Esophagus squamous epithelium (tissue), 5 donors: ENCODE results near the gene ADTRP. TPM values are rescaled to one million over a fixed set of nuclear protein-coding genes. Genes with fewer than 3 reads are reported as not detected.
"Not testable (repeated sequence)": the region's sequence is repeated elsewhere in the genome, so short reads cannot be mapped to it uniquely, and the experiment has no call there.

ENCODE experiments used
- DNase-seq: peaks from one replicate; lab custom pipeline; 2025; lab: John Stamatoyannopoulos, UW
- H3K27ac ChIP-seq, 4 donors: fragments of 200-600 bp; sonication (generic); one replicate each; pipeline ENCODE4 v1.5.1; 2016 to 2019; ENCODE audit warnings: mild to moderate bottlenecking in 1 of 4
- H3K27me3 ChIP-seq, 4 donors: fragments of 200-600 bp; sonication (generic); 1 replicate in 3 of 4; 2 replicates in 1 of 4; pipeline versions ENCODE4 v1.5.1 to v1.6.0; 2017 to 2021; ENCODE audit warnings: antibody characterized with exemption in 1 of 4
- H3K36me3 ChIP-seq, 3 donors: fragments of 200-600 bp; sonication (generic); one replicate each; pipeline ENCODE4 v1.5.1; 2016 to 2019
- H3K4me1 ChIP-seq, 3 donors: fragments of 200-600 bp; sonication (generic); one replicate each; pipeline ENCODE4 v1.5.1; 2017 to 2019
- H3K4me3 ChIP-seq, 4 donors: fragments of 200-600 bp; sonication (generic); 1 replicate in 3 of 4; 2 replicates in 1 of 4; pipeline ENCODE4 v1.5.1; 2016 to 2019; ENCODE audit warnings: mild to moderate bottlenecking in 2 of 4, moderate library complexity in 1 of 4
- H3K9me3 ChIP-seq, 3 donors: fragments of 200-600 bp; sonication (generic); one replicate each; pipeline ENCODE4 v1.5.1; 2016 to 2019
- POLR2A ChIP-seq, 4 donors: fragments of 450-650 bp; IDR thresholded peaks; one replicate each; pipeline ENCODE4 v1.6.1; 2017; ENCODE audit warnings: antibody characterized with exemption in 4 of 4, mild to moderate bottlenecking in 4 of 4, moderate library complexity in 3 of 4
- WGBS, 2 donors: methylation state at CpG; one replicate each; pipeline ENCODE4 v1.1.5; 2018; 5-methylcytosine and 5-hydroxymethylcytosine counted together
- intact Hi-C: fragments of 100-400 bp; cut with DNase I; formaldehyde crosslinking; loops from one replicate; pipeline ENCODE4 v1.15.0; 2022
- total RNA-seq, 4 donors: library from RNA; depleted of rRNA; stranded (reverse); fragments of >200 nt; gene quantifications; one replicate each; pipeline ENCODE4 v1.1.0, GENCODE V29; 2016
- TF ChIP-seq, protein P1 (sequence below), 6 experiments: fragments of 450-650 bp in 4 of 6; fragments of 200-600 bp in 2 of 6; sonication (generic) in 2 of 6; IDR thresholded peaks; one replicate each; pipeline ENCODE4 v1.5.1; 2016 to 2019; ENCODE audit warnings: antibody characterized with exemption in 6 of 6, mild to moderate bottlenecking in 4 of 6, moderate library complexity in 4 of 6
- donor health status: DM: yes; HTN: yes; CAD: no.

Gene ADTRP
- total RNA-seq, 4 donors from 2014 or later, result 0.76 to 2.5 (median 1.6) TPM

DNA sequence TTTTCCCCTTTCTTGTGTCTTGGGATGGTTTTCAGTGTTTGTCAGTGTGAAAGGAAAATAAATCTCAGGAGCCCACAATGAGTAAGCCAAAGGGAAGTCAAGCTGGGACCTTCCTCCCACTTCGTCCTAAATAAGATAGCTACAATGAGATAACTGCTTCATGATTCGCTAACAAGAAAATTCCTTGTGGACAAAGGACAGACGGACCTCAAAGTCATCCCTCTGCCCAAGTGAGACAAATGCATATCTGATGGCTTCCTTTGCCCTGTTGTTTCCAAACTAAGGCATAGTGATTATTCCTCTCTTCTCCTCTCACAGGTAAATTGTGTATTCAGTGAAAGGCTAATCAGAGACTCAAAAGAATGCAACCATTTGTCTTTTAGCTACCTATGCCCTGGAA, 26.1 kb upstream of the ADTRP start:
- intact Hi-C loops, result no loop called here
- no peak overlapping the region for H3K4me3 ChIP-seq
- H3K4me1 ChIP-seq, result peaks cover 8 to 41% (median 11%) of the 10 kb centered on the region in 3 donors
- no peak for DNase-seq
- H3K27ac ChIP-seq, result no peak overlapping the region
- H3K27me3 ChIP-seq, result no peaks in the 10 kb centered on the region
- no peaks in the 10 kb centered on the region for H3K9me3 ChIP-seq
- no peaks in the 10 kb centered on the region for H3K36me3 ChIP-seq
- TF ChIP-seq, protein P1, sequence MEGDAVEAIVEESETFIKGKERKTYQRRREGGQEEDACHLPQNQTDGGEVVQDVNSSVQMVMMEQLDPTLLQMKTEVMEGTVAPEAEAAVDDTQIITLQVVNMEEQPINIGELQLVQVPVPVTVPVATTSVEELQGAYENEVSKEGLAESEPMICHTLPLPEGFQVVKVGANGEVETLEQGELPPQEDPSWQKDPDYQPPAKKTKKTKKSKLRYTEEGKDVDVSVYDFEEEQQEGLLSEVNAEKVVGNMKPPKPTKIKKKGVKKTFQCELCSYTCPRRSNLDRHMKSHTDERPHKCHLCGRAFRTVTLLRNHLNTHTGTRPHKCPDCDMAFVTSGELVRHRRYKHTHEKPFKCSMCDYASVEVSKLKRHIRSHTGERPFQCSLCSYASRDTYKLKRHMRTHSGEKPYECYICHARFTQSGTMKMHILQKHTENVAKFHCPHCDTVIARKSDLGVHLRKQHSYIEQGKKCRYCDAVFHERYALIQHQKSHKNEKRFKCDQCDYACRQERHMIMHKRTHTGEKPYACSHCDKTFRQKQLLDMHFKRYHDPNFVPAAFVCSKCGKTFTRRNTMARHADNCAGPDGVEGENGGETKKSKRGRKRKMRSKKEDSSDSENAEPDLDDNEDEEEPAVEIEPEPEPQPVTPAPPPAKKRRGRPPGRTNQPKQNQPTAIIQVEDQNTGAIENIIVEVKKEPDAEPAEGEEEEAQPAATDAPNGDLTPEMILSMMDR (IDR thresholded peaks at IDR 0.05), result no peak
- no peak for TF ChIP-seq POLR2A (IDR thresholded peaks at IDR 0.05)
- 48 to 80% methylated on average over 3 of the region's 3 CpGs for WGBS, 2 donors

DNA sequence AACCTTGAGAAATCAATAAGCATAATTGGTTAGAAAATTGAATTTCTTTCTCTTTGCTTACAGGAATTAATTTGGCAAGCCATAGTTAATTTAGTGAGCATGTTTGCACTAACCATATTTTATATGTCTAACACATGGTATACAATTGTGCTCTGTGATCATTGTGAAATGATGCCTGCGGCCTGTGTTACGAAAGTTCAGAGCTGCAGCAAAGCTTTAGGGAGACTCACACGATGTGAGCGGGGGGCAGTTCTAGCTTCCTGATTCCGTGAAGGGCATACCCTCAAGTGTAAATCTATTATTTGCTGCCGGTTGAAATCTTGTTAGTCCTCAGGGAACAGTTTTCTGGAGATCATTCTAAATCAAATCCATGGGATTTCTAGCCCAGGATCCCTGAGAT, 25.5 kb upstream of the ADTRP start:
- Histone ChIP-seq H3K36me3 (no peaks in the 10 kb centered on the region), H3K9me3 (no peaks in the 10 kb centered on the region), H3K4me1 (peaks cover 5 to 35% (median 11%) of the 10 kb centered on the region in 3 donors), H3K27ac (no peak overlapping the region), H3K4me3 (no peak overlapping the region), H3K27me3 (no peaks in the 10 kb centered on the region)
- WGBS, 2 donors, result 73 to 81% methylated on average over 6 of the region's 6 CpGs
- intact Hi-C loops, result no loop called here
- DNase-seq, result no peak
- no peak for TF ChIP-seq POLR2A (IDR thresholded peaks at IDR 0.05)
- TF ChIP-seq, protein P1 (IDR thresholded peaks at IDR 0.05), result no peak

DNA sequence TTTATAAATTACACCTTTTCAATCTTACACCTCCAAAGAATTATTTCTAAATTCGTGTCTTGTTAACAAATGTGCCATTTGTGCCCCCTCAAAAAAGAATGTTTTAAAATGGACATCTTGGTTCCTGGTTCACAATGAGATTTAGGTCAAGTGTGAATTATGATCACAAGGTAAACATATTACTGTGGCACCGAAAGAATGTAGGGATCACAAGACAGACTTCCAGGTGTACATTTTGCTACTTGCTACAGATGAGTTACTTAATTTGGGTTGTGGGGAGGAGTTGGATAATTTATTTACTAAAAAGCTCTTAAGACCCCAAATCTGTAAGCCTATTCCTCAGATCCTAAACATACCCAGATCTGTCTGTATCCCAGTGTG, 25.0 kb upstream of the ADTRP start:
- no peak for TF ChIP-seq POLR2A (IDR thresholded peaks at IDR 0.05)
- TF ChIP-seq, protein P1 (IDR thresholded peaks at IDR 0.05), result no peak
- Histone ChIP-seq H3K36me3 (no peaks in the 10 kb centered on the region), H3K27ac (no peak overlapping the region), H3K4me1 (peaks cover 5 to 33% (median 11%) of the 10 kb centered on the region in 3 donors), H3K4me3 (no peak overlapping the region), H3K27me3 (no peaks in the 10 kb centered on the region), H3K9me3 (no peaks in the 10 kb centered on the region)
- WGBS, 2 donors, result 66 to 80% methylated on average over 2 of the region's 2 CpGs
- DNase-seq, result no peak
- intact Hi-C loops, result no loop called here

DNA sequence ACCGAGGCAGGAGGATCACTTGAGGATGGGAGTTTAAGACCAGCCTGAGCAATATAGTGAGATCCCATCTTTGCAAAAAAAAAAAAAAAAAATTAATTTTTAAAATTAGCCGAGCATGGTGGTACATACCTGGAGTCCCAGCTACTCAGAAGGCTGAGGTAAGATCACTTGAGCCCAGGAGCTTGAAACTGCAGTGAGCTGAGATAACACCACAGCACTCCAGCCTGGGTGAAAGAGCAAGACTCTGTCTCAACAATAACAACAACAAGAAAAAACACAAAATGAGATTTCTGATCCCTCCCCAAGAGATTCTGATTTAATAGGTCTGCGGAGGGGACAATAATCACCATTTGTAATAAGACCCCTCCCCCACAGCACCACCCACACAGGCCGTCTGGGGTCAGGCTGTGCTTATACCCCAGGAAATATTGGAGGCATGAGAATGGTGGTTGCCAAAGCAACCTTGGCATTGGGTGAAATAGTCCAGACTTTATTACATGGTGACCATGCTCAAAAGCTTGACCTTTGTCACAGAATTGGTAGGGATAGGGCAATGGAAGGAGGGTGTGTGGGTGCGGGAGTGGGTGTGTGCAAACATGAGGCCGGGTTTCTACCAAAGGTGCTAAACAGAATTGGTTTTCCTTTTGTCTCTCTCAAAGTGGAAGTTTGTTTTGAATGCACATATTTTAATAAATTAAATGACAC, 24.4 kb upstream of the ADTRP start:
- peaks cover 5 to 37% (median 11%) of the 10 kb centered on the region in 3 donors for H3K4me1 ChIP-seq
- H3K9me3 ChIP-seq, result no peaks in the 10 kb centered on the region
- no peaks in the 10 kb centered on the region for H3K27me3 ChIP-seq
- H3K36me3 ChIP-seq, result no peaks in the 10 kb centered on the region
- intact Hi-C loops, result no loop called here
- H3K4me3 ChIP-seq, result no peak overlapping the region
- TF ChIP-seq, protein P1 (IDR thresholded peaks at IDR 0.05), result no peak
- no peak overlapping the region for H3K27ac ChIP-seq
- DNase-seq, result no peak
- 85 to 86% methylated on average over 5 to 6 of the region's 6 CpGs for WGBS, 2 donors

DNA sequence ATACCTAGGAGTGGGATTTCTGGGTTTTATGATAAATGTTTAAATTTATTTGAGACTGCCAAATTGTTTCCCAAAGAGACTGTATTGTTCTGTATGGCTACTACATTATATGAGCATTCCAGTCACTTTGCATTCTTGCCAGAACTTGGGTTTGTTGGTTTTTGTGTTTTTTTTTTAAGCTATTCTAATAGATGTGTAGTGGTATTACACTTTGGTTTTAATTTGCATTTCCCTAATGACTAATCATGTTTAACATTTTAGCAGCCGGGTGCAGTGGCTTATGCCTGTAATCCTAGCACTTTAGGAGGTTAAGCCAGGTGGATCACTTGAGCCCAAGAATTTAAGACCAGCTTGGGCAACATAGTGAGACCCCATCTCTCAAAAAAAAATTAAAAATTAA, 21.9 kb upstream of the ADTRP start:
- H3K4me3 ChIP-seq, H3K9me3 ChIP-seq, DNase-seq, intact Hi-C loops, H3K27ac ChIP-seq, H3K36me3 ChIP-seq, H3K27me3 ChIP-seq: not testable (repeated sequence)
- H3K4me1 ChIP-seq, result peaks cover 5 to 20% (median 6%) of the 10 kb centered on the region in 3 donors
- WGBS, 2 donors, result 20 to 36% methylated on average over 1 of the region's 1 CpG
